Natural killer cell (primary cell): ENCODE measurements around the gene LYPD1. TPM values are rescaled to one million over a fixed set of nuclear protein-coding genes. Genes with fewer than 3 reads are reported as not detected.

Source experiments
- ATAC-seq, 3 donors: fragments of 150-1000 bp in 2 of 3; fragments of 200-7000 bp in 1 of 3; cut with Tn5 transposase; 1 replicate in 1 of 3; 2 replicates in 2 of 3; pipeline ENCODE4 v1.10.0; 2021; ENCODE audit warnings: mild to moderate bottlenecking in 2 of 3, moderate library complexity in 2 of 3
- DNase-seq, 2 donors: peaks; one replicate each; pipeline versions ENCODE4 v3.0.0 to v3.0.0-alpha.2; 2013 to 2021; ENCODE audit warnings: mixed read lengths in 1 of 2
- H3K27ac ChIP-seq: one replicate; pipeline ENCODE4 v1.5.1; 2013; ENCODE audit warnings: mild to moderate bottlenecking, low read length
- H3K27me3 ChIP-seq: one replicate; pipeline ENCODE4 v1.6.1; 2013; ENCODE audit warnings: low read length; ENCODE audit not compliant: control insufficient read depth, insufficient read depth
- H3K36me3 ChIP-seq: one replicate; pipeline ENCODE4 v1.6.1; 2013; ENCODE audit warnings: low read length; ENCODE audit not compliant: control insufficient read depth, insufficient read depth
- H3K4me1 ChIP-seq: one replicate; pipeline ENCODE4 v1.6.1; 2013; ENCODE audit warnings: low read length; ENCODE audit not compliant: control insufficient read depth, insufficient read depth
- H3K4me3 ChIP-seq: one replicate; pipeline ENCODE4 v1.5.1; 2013; ENCODE audit warnings: low read length
- H3K9me3 ChIP-seq: one replicate; pipeline ENCODE4 v1.6.1; 2013; ENCODE audit warnings: low read length; ENCODE audit not compliant: control insufficient read depth, insufficient read depth
- H3K27ac Mint-ChIP-seq, 2 donors: one replicate each; pipeline ENCODE4 v1.8.0; 2022; ENCODE audit warnings: mild to moderate bottlenecking in 2 of 2, mixed read lengths in 2 of 2, moderate library complexity in 1 of 2
- H3K27me3 Mint-ChIP-seq, 2 donors: one replicate each; pipeline ENCODE4 v1.8.0; 2022; ENCODE audit warnings: low read depth in 2 of 2, mixed read lengths in 2 of 2
- H3K36me3 Mint-ChIP-seq: one replicate; pipeline ENCODE4 v1.8.0; 2022; ENCODE audit warnings: mixed read lengths
- H3K4me1 Mint-ChIP-seq, 2 donors: one replicate each; pipeline ENCODE4 v1.8.0; 2022; ENCODE audit warnings: mixed read lengths in 2 of 2
- H3K4me3 Mint-ChIP-seq: one replicate; pipeline ENCODE4 v1.8.0; 2022; ENCODE audit warnings: mild to moderate bottlenecking, moderate library complexity, mixed read lengths
- H3K9me3 Mint-ChIP-seq, 2 donors: one replicate each; pipeline ENCODE4 v1.8.0; 2022; ENCODE audit warnings: mixed read lengths in 2 of 2
- CTCF ChIP-seq: fragments of 200-600 bp; IDR thresholded peaks from one replicate; pipeline ENCODE4 v1.8.0; 2022; ENCODE audit warnings: antibody characterized with exemption
- WGBS: methylation state at CpG from one replicate; pipeline ENCODE4 v1.1.7; 2013; ENCODE audit warnings: missing lambda C conversion rate; ENCODE audit not compliant: insufficient coverage; 5-methylcytosine and 5-hydroxymethylcytosine counted together
- intact Hi-C: fragments of 100-400 bp; cut with micrococcal nuclease; formaldehyde crosslinking; loops from one replicate; pipeline ENCODE4 v1.14.2; 2022
- total RNA-seq, 4 donors: library from RNA; stranded (reverse); fragments of 120-200 nt in 1 of 4; gene quantifications; one replicate each; pipeline versions ENCODE4 v1.2.3 to v1.2.4, GENCODE V29; 2013 to 2022

The LYPD1 gene
- total RNA-seq, 3 donors from 2014 or later (not counting 1 experiment from before 2014, with no cell fraction given): not detected

- Mint-ChIP-seq H3K27ac (no peak overlapping the region), H3K27me3 (no peaks in the 10 kb centered on the region), H3K4me3 (no peak overlapping the region), H3K36me3 (no peaks in the 10 kb centered on the region), H3K4me1 (no peaks in the 10 kb centered on the region), H3K9me3 (peaks cover 2 to 3% of the 10 kb centered on the region in 2 donors)
- H3K36me3 ChIP-seq: no peaks in the 10 kb centered on the region
- no peak for TF ChIP-seq CTCF
- H3K27me3 ChIP-seq: no peaks in the 10 kb centered on the region
- no peaks in the 10 kb centered on the region for H3K4me1 ChIP-seq
- no peak for ATAC-seq
- no peak for DNase-seq
- no peak overlapping the region for H3K4me3 ChIP-seq
- 86% methylated on average over 6 of the region's 6 CpGs for WGBS
- no peaks in the 10 kb centered on the region for H3K9me3 ChIP-seq
- intact Hi-C loops: no loop called here
- no peak overlapping the region for H3K27ac ChIP-seq
These were observed 61.7 kb downstream of the LYPD1 start for GRCh38 chr2:132608311-132608710.

- intact Hi-C loops: no loop called here
- TF ChIP-seq CTCF: no peak
- H3K36me3 Mint-ChIP-seq: no peaks in the 10 kb centered on the region
These were observed 62.4 kb downstream of the LYPD1 start for GRCh38 chr2:132607426-132608090.

GRCh38 chr2:132606649-132607048 is 63.4 kb downstream of the LYPD1 start:
- intact Hi-C loops: no loop called here
- H3K27ac Mint-ChIP-seq: no peak overlapping the region
- 94% methylated on average over 6 of the region's 8 CpGs for WGBS
- H3K9me3 Mint-ChIP-seq: peaks cover 2 to 3% of the 10 kb centered on the region in 2 donors
- H3K27me3 Mint-ChIP-seq: no peaks in the 10 kb centered on the region
- no peaks in the 10 kb centered on the region for H3K27me3 ChIP-seq
- H3K4me1 Mint-ChIP-seq: no peaks in the 10 kb centered on the region
- DNase-seq (no peak), ATAC-seq (no peak)
- no peak overlapping the region for H3K4me3 Mint-ChIP-seq
- H3K4me3 ChIP-seq: no peak overlapping the region
- H3K9me3 ChIP-seq: no peaks in the 10 kb centered on the region
- TF ChIP-seq CTCF: no peak
- no peak overlapping the region for H3K27ac ChIP-seq
- no peaks in the 10 kb centered on the region for H3K36me3 Mint-ChIP-seq
- H3K4me1 ChIP-seq: no peaks in the 10 kb centered on the region
- H3K36me3 ChIP-seq: no peaks in the 10 kb centered on the region

More at GRCh38 chr2:132607426-132608090, 62.4 kb downstream of the LYPD1 start:
- H3K9me3 Mint-ChIP-seq: peaks cover 2 to 3% of the 10 kb centered on the region in 2 donors
- no peak overlapping the region for H3K4me3 Mint-ChIP-seq
- no peak overlapping the region for H3K27ac ChIP-seq
- no peaks in the 10 kb centered on the region for H3K27me3 ChIP-seq
- ATAC-seq (no peak), DNase-seq (no peak)
- no peaks in the 10 kb centered on the region for H3K4me1 Mint-ChIP-seq
- 98% methylated on average over 4 of the region's 4 CpGs for WGBS
- no peaks in the 10 kb centered on the region for H3K4me1 ChIP-seq
- H3K4me3 ChIP-seq: no peak overlapping the region
- H3K27ac Mint-ChIP-seq: no peak overlapping the region
- no peaks in the 10 kb centered on the region for H3K27me3 Mint-ChIP-seq
- no peaks in the 10 kb centered on the region for H3K9me3 ChIP-seq
- no peaks in the 10 kb centered on the region for H3K36me3 ChIP-seq
